IMR-90 (cell line): Measurements from ENCODE around the gene MAU2. TPM values are rescaled to one million over a fixed set of nuclear protein-coding genes. Genes with fewer than 3 reads are reported as not detected.

Experiments
- ATAC-seq: fragments of 200-7000 bp; cut with Tn5 transposase; 2 replicates; pipeline ENCODE4 v1.9.1; 2020; ENCODE audit warnings: low read depth, mild to moderate bottlenecking, moderate library complexity
- BruUV-seq: library from RNA; stranded (reverse); fragments of 400-500 nt; replicated peaks from 2 replicates; lab custom pipeline; 2021; lab: Mats Ljungman, UMichigan
- CTCF ChIA-PET: fragments of 300-600 bp; formaldehyde crosslinking; extraction: SDS; loops from one replicate; lab custom pipeline; 2021; ENCODE audit warnings: antibody characterized with exemption; lab: Yijun Ruan, JAX
- POLR2A ChIA-PET: fragments of 300-600 bp; sonication (Branson Sonifier 250); formaldehyde crosslinking; loops from one replicate; lab custom pipeline; 2022; ENCODE audit warnings: antibody characterized with exemption; ENCODE audit not compliant: unreplicated experiment; lab: Charles Lee
- DNase-seq: peaks from one replicate; pipeline ENCODE4 v3.0.0; 2013
- H2AFZ ChIP-seq: replicated peaks from 2 replicates; pipeline ENCODE3; 2013; ENCODE audit warnings: low read length, mild to moderate bottlenecking; ENCODE audit not compliant: poor library complexity
- H2AK5ac ChIP-seq: 2 replicates; pipeline ENCODE4 v1.6.1; 2013; ENCODE audit warnings: low read depth, low read length, inconsistent platforms
- H2AK9ac ChIP-seq: replicated peaks from 2 replicates; pipeline ENCODE3; 2013; ENCODE audit warnings: mild to moderate bottlenecking, low read depth, low read length, moderate library complexity; ENCODE audit not compliant: poor library complexity
- H2BK120ac ChIP-seq: 2 replicates; pipeline ENCODE4 v1.6.1; 2013; ENCODE audit warnings: low read depth, low read length, inconsistent platforms
- H2BK15ac ChIP-seq: 3 replicates; pipeline ENCODE4 v1.6.1; 2013; ENCODE audit warnings: low read depth, low read length, inconsistent platforms
- H2BK20ac ChIP-seq: 2 replicates; pipeline ENCODE4 v1.6.1; 2013; ENCODE audit warnings: low read depth, mild to moderate bottlenecking, inconsistent platforms, low read length, moderate library complexity
- H2BK5ac ChIP-seq: 2 replicates; pipeline ENCODE4 v1.6.1; 2013; ENCODE audit warnings: mild to moderate bottlenecking, low read depth, low read length, inconsistent platforms; ENCODE audit not compliant: poor library complexity, severe bottlenecking
- H3K14ac ChIP-seq: replicated peaks from 2 replicates; pipeline ENCODE4 v1.6.1; 2013; ENCODE audit warnings: low read depth, low read length, inconsistent platforms
- H3K18ac ChIP-seq: 2 replicates; pipeline ENCODE4 v1.6.1; 2013; ENCODE audit warnings: low read depth, low read length, control low read depth
- H3K23ac ChIP-seq: 2 replicates; pipeline ENCODE4 v1.6.1; 2013; ENCODE audit warnings: low read depth, low read length, inconsistent platforms
- H3K27ac ChIP-seq: 2 replicates; pipeline ENCODE4 v1.5.1; 2013; ENCODE audit warnings: mild to moderate bottlenecking, control low read depth, low read length; ENCODE audit not compliant: insufficient read depth
- H3K27me3 ChIP-seq: 2 replicates; pipeline ENCODE4 v1.6.1; 2013; ENCODE audit warnings: low read length; ENCODE audit not compliant: control insufficient read depth, insufficient read depth
- H3K36me3 ChIP-seq: 2 replicates; pipeline ENCODE4 v1.6.1; 2013; ENCODE audit warnings: low read length, mixed read lengths; ENCODE audit not compliant: control insufficient read depth, insufficient read depth
- H3K4ac ChIP-seq: 2 replicates; pipeline ENCODE4 v1.6.1; 2013; ENCODE audit warnings: low read depth, low read length, inconsistent platforms
- H3K4me1 ChIP-seq: 2 replicates; pipeline ENCODE4 v1.6.1; 2013; ENCODE audit warnings: low read length, mixed read lengths; ENCODE audit not compliant: control insufficient read depth, insufficient read depth
- H3K4me2 ChIP-seq: 2 replicates; pipeline ENCODE4 v1.6.1; 2013; ENCODE audit warnings: low read depth, mild to moderate bottlenecking, control low read depth, low read length, moderate library complexity
- H3K4me3 ChIP-seq: 2 replicates; pipeline ENCODE4 v1.5.1; 2013; ENCODE audit warnings: low read depth, mild to moderate bottlenecking, control low read depth, low read length, moderate library complexity; ENCODE audit not compliant: insufficient read depth
- H3K56ac ChIP-seq: 2 replicates; pipeline ENCODE4 v1.6.1; 2013; ENCODE audit warnings: low read length, inconsistent platforms; ENCODE audit not compliant: insufficient read depth; ENCODE audit errors: extremely low read depth
- H3K79me1 ChIP-seq, 2 experiments: 2 replicates each; pipeline ENCODE4 v1.6.1; 2013; ENCODE audit warnings: low read length in 2 of 2, inconsistent platforms in 1 of 2, low read depth in 1 of 2
- H3K9ac ChIP-seq: 2 replicates; pipeline ENCODE4 v1.6.1; 2013; ENCODE audit warnings: low read depth, low read length, control low read depth
- H3K9me1 ChIP-seq: 2 replicates; pipeline ENCODE4 v1.6.1; 2013; ENCODE audit warnings: low read length, inconsistent platforms; ENCODE audit not compliant: insufficient read depth
- H3K9me3 ChIP-seq: 2 replicates; pipeline ENCODE4 v1.6.1; 2013; ENCODE audit warnings: low read length; ENCODE audit not compliant: control insufficient read depth, insufficient read depth
- H4K20me1 ChIP-seq: 2 replicates; pipeline ENCODE4 v1.6.1; 2013; ENCODE audit warnings: low read length, inconsistent platforms; ENCODE audit not compliant: insufficient read depth
- H4K5ac ChIP-seq: 2 replicates; pipeline ENCODE4 v1.6.1; 2013; ENCODE audit warnings: mild to moderate bottlenecking, low read depth, low read length, control low read depth
- H4K8ac ChIP-seq, 2 experiments: 2 replicates each; pipeline ENCODE4 v1.6.1; 2013; ENCODE audit warnings: low read depth in 2 of 2, low read length in 2 of 2, control low read depth in 1 of 2, inconsistent platforms in 1 of 2
- H4K91ac ChIP-seq: 2 replicates; pipeline ENCODE4 v1.6.1; 2013; ENCODE audit warnings: low read depth, low read length, inconsistent platforms; ENCODE audit not compliant: insufficient read depth
- CTCF ChIP-seq: conservative IDR thresholded peaks from 2 replicates; pipeline ENCODE4 v1.5.1; 2012; ENCODE audit warnings: mild to moderate bottlenecking, low read depth, low read length, improper control_type of control experiment
- FOS ChIP-seq: fragments of 150-350 bp; IDR thresholded peaks from 2 replicates; pipeline ENCODE4 v1.6.1; 2016; ENCODE audit warnings: low read depth, low read length
- MAZ ChIP-seq: IDR thresholded peaks from 2 replicates; pipeline ENCODE4 v1.6.1; 2012; ENCODE audit warnings: low read depth, mild to moderate bottlenecking, low read length, improper control_type of control experiment, moderate library complexity, borderline replicate concordance
- USF2 ChIP-seq: fragments of 150-350 bp; IDR thresholded peaks from 2 replicates; pipeline ENCODE4 v1.6.1; 2017; ENCODE audit warnings: mild to moderate bottlenecking, antibody characterized with exemption, low read length, low read depth
- WGBS, 2 experiments: methylation state at CpG; one replicate each; pipeline versions ENCODE4 v1.1.5 to v1.1.7; 2013; ENCODE audit warnings: missing lambda C conversion rate in 2 of 2; ENCODE audit not compliant: insufficient read length in 1 of 2; ENCODE audit errors: extremely low coverage in 2 of 2; 5-methylcytosine and 5-hydroxymethylcytosine counted together
- dilution Hi-C: fragments of 300-500 bp; cut with HindIII; formaldehyde crosslinking; loops from one replicate; pipeline ENCODE4 v1.14.3; 2018; ENCODE audit warnings: low sequenced_read_pairs; ENCODE audit not compliant: unreplicated experiment
- in situ Hi-C: fragments of 300-500 bp; cut with MboI; formaldehyde crosslinking; loops from 3 replicates; pipeline ENCODE4 v1.14.3; 2019; ENCODE audit warnings: low sequenced_read_pairs, inconsistent platforms, mixed read lengths
- intact Hi-C: fragments of 100-400 bp; cut with micrococcal nuclease; formaldehyde crosslinking; loops from 2 replicates; pipeline ENCODE4 v1.10.0; 2022
- polyA plus RNA-seq, 3 experiments: library from polyadenylated mRNA; depleted of rRNA; stranded (reverse); fragments of >200 nt; gene quantifications; 2 replicates each; pipeline ENCODE4 v1.2.3, GENCODE V29; 2012; ENCODE audit warnings: low replicate concordance in 1 of 3
- total RNA-seq: library from RNA; depleted of rRNA; stranded (reverse); fragments of >200 nt; gene quantifications from 2 replicates; pipeline ENCODE4 v1.2.3, GENCODE V29; 2012

The MAU2 gene
- total and polyA plus RNA-seq, 2 of the 4 experiments (the other 2 are of a cell fraction): 24.6 to 31.1 TPM

GRCh38 chr19:19316082-19316481 lies 4.5 kb upstream of the MAU2 start:
- ATAC-seq (no peak), DNase-seq (no peak)
- Histone ChIP-seq H2BK20ac (no peak overlapping the region), H3K9me1 (0 out of 2 replicates have a peak, but pooled peaks cover 2% of the 10 kb centered on the region), H4K8ac (no peak overlapping the region), H3K79me1 (peaks cover 16 to 52% of the 10 kb centered on the region in 2 experiments), H2BK5ac (no peak overlapping the region), H4K5ac (no peak overlapping the region), H3K4me2 (no peak overlapping the region), H3K14ac (no peak overlapping the region), H3K27me3 (no peaks in the 10 kb centered on the region), H3K4me1 (peaks cover 3% of the 10 kb centered on the region), H3K9me3 (no peaks in the 10 kb centered on the region), H3K23ac (no peak overlapping the region), H2BK15ac (no peak overlapping the region), H3K4ac (no peak overlapping the region), H3K18ac (no peak overlapping the region), H3K56ac (no peak overlapping the region), H2AK5ac (no peak overlapping the region), H4K20me1 (no peaks in the 10 kb centered on the region; the same call in 1 of the 2 replicates), H3K36me3 (peaks cover 36% of the 10 kb centered on the region), H4K91ac (no peak overlapping the region), H2BK120ac (no peak overlapping the region), H3K4me3 (no peak overlapping the region), H3K27ac (no peak overlapping the region), H2AK9ac (no peak overlapping the region), H3K9ac (no peak overlapping the region), H2AFZ (no peak overlapping the region)
- ChIA-PET CTCF (interaction anchor here (0.7 kb wide), 1 partner anchor 17 kb away, joined by 3 read pairs; no protein-coding TSS in a partner anchor), POLR2A (no interaction called here)
- in situ Hi-C loops (no loop called here), dilution Hi-C loops (no loop called here), intact Hi-C loops (no loop called here)
- WGBS, 2 experiments: no CpG with 5 or more reads among the region's 1 CpG
- TF ChIP-seq USF2 (no peak), MAZ (no peak), CTCF (no peak), FOS (no peak)
- BruUV-seq: no TSS peak
